DND-41 (cell line): ENCODE data around the gene FBXO21.
"Not testable (repeated sequence)": the region's sequence is repeated elsewhere in the genome, so short reads cannot be mapped to it uniquely, and the experiment has no call there.

ENCODE experiments used
- ATAC-seq: fragments of 200-7000 bp; cut with Tn5 transposase; 3 replicates; pipeline ENCODE4 v1.9.1; 2021; ENCODE audit warnings: low read depth; ENCODE audit not compliant: insufficient read depth
- DNase-seq: peaks from one replicate; pipeline ENCODE4 v3.0.0-alpha.2; 2020
- H2AFZ ChIP-seq: 2 replicates; pipeline ENCODE4 v1.6.0; 2012; ENCODE audit warnings: low read depth, low read length
- H3K27ac ChIP-seq: 2 replicates; pipeline ENCODE4 v1.5.1; 2012; ENCODE audit warnings: low read length, inconsistent platforms
- H3K27me3 ChIP-seq: fragments of 200-600 bp; sonication (generic); 2 replicates; pipeline ENCODE4 v1.6.0; 2012; ENCODE audit warnings: low read length, mild to moderate bottlenecking, inconsistent platforms; ENCODE audit not compliant: insufficient read depth, poor library complexity
- H3K36me3 ChIP-seq: 2 replicates; pipeline ENCODE4 v1.5.1; 2012; ENCODE audit warnings: low read length, inconsistent platforms; ENCODE audit not compliant: insufficient read depth
- H3K4me1 ChIP-seq: 2 replicates; pipeline ENCODE4 v1.5.1; 2012; ENCODE audit warnings: mild to moderate bottlenecking, low read length; ENCODE audit not compliant: insufficient read depth
- H3K4me2 ChIP-seq: 2 replicates; pipeline ENCODE4 v1.6.0; 2012; ENCODE audit warnings: mild to moderate bottlenecking, moderate library complexity, low read length, inconsistent platforms; ENCODE audit not compliant: insufficient read depth
- H3K4me3 ChIP-seq, 2 experiments: fragments of 200-600 bp in 1 of 2; shearing (Covaris generic) in 1 of 2; 2 replicates each; pipeline ENCODE4 v1.5.1; 2012 to 2016; ENCODE audit warnings: inconsistent platforms in 2 of 2, low read length in 2 of 2, mild to moderate bottlenecking in 2 of 2, low read depth in 1 of 2, moderate library complexity in 1 of 2
- H3K79me2 ChIP-seq: 2 replicates; pipeline ENCODE4 v1.6.0; 2012; ENCODE audit warnings: low read length, inconsistent platforms; ENCODE audit not compliant: insufficient read depth
- H3K9ac ChIP-seq: 2 replicates; pipeline ENCODE4 v1.6.0; 2012; ENCODE audit warnings: low read depth, mild to moderate bottlenecking, inconsistent platforms, low read length, moderate library complexity
- H3K9me3 ChIP-seq: 2 replicates; pipeline ENCODE4 v1.5.1; 2012; ENCODE audit warnings: low read length, moderate library complexity, mild to moderate bottlenecking, inconsistent platforms; ENCODE audit not compliant: insufficient read depth, severe bottlenecking
- H4K20me1 ChIP-seq: 2 replicates; pipeline ENCODE4 v1.6.0; 2012; ENCODE audit warnings: low read length; ENCODE audit not compliant: insufficient read depth
- EZH2 ChIP-seq: IDR thresholded peaks from 3 replicates; pipeline ENCODE4 v1.6.1; 2012; ENCODE audit warnings: borderline replicate concordance, low read depth, mild to moderate bottlenecking, moderate library complexity, low read length, inconsistent platforms; ENCODE audit not compliant: severe bottlenecking
- TF ChIP-seq, protein P1 (sequence below): IDR thresholded peaks from 2 replicates; pipeline ENCODE4 v1.5.1; 2012; ENCODE audit warnings: borderline replicate concordance, low read length, moderate library complexity, mild to moderate bottlenecking; ENCODE audit not compliant: poor library complexity, severe bottlenecking; ENCODE audit errors: extremely low read depth

The FBXO21 gene

DNA sequence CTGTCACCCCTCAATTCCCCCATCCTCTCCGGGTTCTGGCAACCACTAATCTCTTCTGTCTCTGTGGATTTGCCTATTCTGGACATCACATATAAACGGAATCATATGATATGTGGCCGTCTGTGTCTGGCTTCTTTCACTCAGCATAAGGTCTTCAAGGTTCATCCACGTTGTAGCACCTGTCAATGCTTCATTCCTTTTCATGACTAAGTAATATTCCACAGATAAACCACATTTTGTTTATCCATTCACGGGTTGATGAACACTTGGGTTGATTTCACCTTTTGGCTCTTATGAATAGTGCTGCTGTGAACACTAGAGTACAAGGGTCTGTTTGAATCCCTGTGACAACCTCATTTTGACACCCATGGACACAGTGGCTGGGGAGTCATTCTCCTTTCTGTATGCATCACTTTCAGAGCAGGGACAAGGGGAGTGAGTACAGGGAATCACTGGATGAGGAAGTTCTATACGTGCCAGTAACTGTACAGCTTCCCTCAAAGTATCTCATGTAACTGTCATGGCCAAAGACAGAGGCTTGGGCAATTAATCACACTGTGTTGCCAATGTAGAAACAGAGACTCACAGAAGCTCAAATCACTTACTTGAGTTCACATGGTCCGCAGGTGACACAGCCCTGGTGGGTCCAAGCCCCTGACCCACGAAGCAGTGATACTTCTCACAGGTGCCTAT is 80.2 kb downstream of the FBXO21 start:
- no peak for ATAC-seq
- TF ChIP-seq EZH2, result no peak
- TF ChIP-seq, protein P1, sequence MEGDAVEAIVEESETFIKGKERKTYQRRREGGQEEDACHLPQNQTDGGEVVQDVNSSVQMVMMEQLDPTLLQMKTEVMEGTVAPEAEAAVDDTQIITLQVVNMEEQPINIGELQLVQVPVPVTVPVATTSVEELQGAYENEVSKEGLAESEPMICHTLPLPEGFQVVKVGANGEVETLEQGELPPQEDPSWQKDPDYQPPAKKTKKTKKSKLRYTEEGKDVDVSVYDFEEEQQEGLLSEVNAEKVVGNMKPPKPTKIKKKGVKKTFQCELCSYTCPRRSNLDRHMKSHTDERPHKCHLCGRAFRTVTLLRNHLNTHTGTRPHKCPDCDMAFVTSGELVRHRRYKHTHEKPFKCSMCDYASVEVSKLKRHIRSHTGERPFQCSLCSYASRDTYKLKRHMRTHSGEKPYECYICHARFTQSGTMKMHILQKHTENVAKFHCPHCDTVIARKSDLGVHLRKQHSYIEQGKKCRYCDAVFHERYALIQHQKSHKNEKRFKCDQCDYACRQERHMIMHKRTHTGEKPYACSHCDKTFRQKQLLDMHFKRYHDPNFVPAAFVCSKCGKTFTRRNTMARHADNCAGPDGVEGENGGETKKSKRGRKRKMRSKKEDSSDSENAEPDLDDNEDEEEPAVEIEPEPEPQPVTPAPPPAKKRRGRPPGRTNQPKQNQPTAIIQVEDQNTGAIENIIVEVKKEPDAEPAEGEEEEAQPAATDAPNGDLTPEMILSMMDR, result no peak
- Histone ChIP-seq H3K27me3 (no peaks in the 10 kb centered on the region), H3K4me1 (peaks cover 27% of the 10 kb centered on the region), H2AFZ (no peak overlapping the region), H3K9ac (no peak overlapping the region), H3K4me2 (no peak overlapping the region), H3K9me3 (no peaks in the 10 kb centered on the region), H3K79me2 (no peaks in the 10 kb centered on the region), H3K36me3 (no peaks in the 10 kb centered on the region), H3K27ac (no peak overlapping the region), H4K20me1 (no peaks in the 10 kb centered on the region), H3K4me3 (no peak overlapping the region)
- DNase-seq, result no peak

DNA sequence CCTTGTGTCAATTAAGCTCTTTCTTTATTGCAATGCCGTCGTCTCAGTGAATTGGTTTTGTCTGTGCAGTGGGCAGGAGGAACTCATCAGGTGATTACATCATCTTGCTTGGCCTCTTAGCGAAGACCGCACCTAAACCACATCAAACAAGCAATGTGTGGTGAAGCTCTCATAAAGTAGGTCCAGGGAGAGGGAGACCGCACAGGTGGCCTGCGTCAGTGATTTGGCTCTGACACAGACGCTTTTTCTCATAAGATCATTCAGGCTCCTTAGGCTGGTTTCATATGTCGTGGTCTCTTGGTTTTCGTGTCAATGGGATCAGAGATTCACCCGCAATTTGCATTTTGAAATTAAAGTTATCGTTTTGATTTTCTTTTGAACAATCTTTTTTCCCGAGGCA is 84.4 kb downstream of the FBXO21 start:
- no peaks in the 10 kb centered on the region for H4K20me1 ChIP-seq
- H3K9me3 ChIP-seq, result no peaks in the 10 kb centered on the region
- H3K4me2 ChIP-seq, result peak overlapping the region; percentile 32; the same call in 1 of the 2 replicates
- no peak overlapping the region for H3K4me3 ChIP-seq
- no peaks in the 10 kb centered on the region for H3K36me3 ChIP-seq
- H3K27me3 ChIP-seq, result no peaks in the 10 kb centered on the region
- no peak overlapping the region for H3K27ac ChIP-seq
- TF ChIP-seq EZH2, result no peak
- TF ChIP-seq, protein P1, result no peak
- no peak overlapping the region for H3K9ac ChIP-seq
- ATAC-seq (peak; percentile 86), DNase-seq (peak; percentile 75)
- H3K4me1 ChIP-seq, result peaks cover 12% of the 10 kb centered on the region
- H2AFZ ChIP-seq, result no peak overlapping the region
- no peaks in the 10 kb centered on the region for H3K79me2 ChIP-seq

DNA sequence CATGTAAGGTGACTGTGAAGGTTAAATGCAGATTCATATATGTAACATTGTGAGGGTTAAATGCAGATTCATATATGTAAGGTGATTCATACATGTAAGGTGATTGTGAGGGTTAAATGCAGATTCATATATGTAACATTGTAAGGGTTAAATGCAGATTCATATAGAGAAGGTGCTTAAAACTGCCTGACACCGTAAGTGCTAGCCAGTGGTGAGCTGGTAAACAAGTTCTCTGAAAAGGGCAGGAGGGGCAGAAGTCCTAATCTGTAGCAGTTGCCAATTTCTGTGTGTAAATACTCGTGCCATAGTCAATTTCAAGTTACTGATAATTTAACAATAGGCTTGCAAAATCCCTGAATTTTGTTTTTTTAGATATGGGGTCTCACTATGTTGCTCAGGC is 86.3 kb downstream of the FBXO21 start:
- not testable (repeated sequence) for H3K27ac ChIP-seq, H3K4me2 ChIP-seq, H2AFZ ChIP-seq, H3K27me3 ChIP-seq, H3K9ac ChIP-seq, ATAC-seq, H3K4me3 ChIP-seq, H3K9me3 ChIP-seq, H4K20me1 ChIP-seq, DNase-seq, H3K36me3 ChIP-seq, H3K79me2 ChIP-seq
- peaks cover 18% of the 10 kb centered on the region for H3K4me1 ChIP-seq

DNA sequence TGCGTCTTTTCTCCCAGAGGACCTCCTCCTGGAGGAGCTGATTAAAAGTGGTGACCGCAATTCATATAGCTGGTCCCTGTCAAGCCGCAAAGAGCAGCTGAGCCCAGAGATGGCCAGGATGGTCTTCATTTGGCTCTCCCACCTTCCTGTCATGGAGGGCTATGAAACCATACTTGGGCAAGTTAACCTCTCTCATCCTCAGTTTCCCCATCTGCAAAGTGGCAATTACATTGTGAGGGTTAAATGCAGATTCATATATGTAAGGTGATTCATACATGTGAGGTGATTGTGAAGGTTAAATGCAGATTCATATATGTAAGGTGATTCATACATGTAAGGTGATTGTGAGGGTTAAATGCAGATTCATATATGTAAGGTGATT is 87.5 kb downstream of the FBXO21 start:
- H3K36me3 ChIP-seq, result peaks cover 3% of the 10 kb centered on the region; the same call in 1 of the 2 replicates
- no peak overlapping the region for H3K27ac ChIP-seq
- no peak overlapping the region for H3K9ac ChIP-seq
- peaks cover 14% of the 10 kb centered on the region for H3K79me2 ChIP-seq
- peaks cover 28% of the 10 kb centered on the region for H3K4me1 ChIP-seq
- no peak for DNase-seq
- H3K9me3 ChIP-seq, result no peaks in the 10 kb centered on the region
- H3K4me2 ChIP-seq, result no peak overlapping the region
- no peak for ATAC-seq
- H3K4me3 ChIP-seq, result no peak overlapping the region
- H4K20me1 ChIP-seq, result peaks cover 3% of the 10 kb centered on the region; the same call in 1 of the 2 replicates
- TF ChIP-seq, protein P1, result no peak
- TF ChIP-seq EZH2, result no peak
- H3K27me3 ChIP-seq, result no peaks in the 10 kb centered on the region
- H2AFZ ChIP-seq, result no peak overlapping the region
